Karpas-422 (cell line): ENCODE data around the gene SMAD6. TPM values are rescaled to one million over a fixed set of nuclear protein-coding genes. Genes with fewer than 3 reads are reported as not detected.

ENCODE experiments used
- DNase-seq: peaks from one replicate; pipeline ENCODE4 v3.0.0-alpha.2; 2015
- H2AFZ ChIP-seq: fragments of 200-600 bp; sonication (generic); 2 replicates; pipeline ENCODE4 v1.6.1; 2014; ENCODE audit warnings: antibody characterized with exemption, low read length, mixed read lengths
- H3K27ac ChIP-seq: fragments of 200-600 bp; sonication (generic); 2 replicates; pipeline ENCODE4 v1.5.1; 2014; ENCODE audit warnings: mild to moderate bottlenecking, low read length, moderate library complexity
- H3K27me3 ChIP-seq: fragments of 200-600 bp; sonication (generic); 2 replicates; pipeline ENCODE4 v1.6.1; 2014; ENCODE audit warnings: low read length, mixed read lengths
- H3K36me3 ChIP-seq: fragments of 200-600 bp; sonication (generic); 2 replicates; pipeline ENCODE4 v1.6.1; 2014; ENCODE audit warnings: low read length, mixed read lengths; ENCODE audit not compliant: insufficient read depth
- H3K4me1 ChIP-seq: fragments of 200-600 bp; sonication (generic); 2 replicates; pipeline ENCODE4 v1.6.1; 2014; ENCODE audit warnings: mild to moderate bottlenecking, low read length, mixed read lengths
- H3K4me2 ChIP-seq: fragments of 200-600 bp; sonication (generic); 2 replicates; pipeline ENCODE4 v1.6.1; 2014; ENCODE audit warnings: low read length, low read depth, mild to moderate bottlenecking; ENCODE audit not compliant: poor library complexity, severe bottlenecking
- H3K4me3 ChIP-seq: fragments of 200-600 bp; sonication (generic); 2 replicates; pipeline ENCODE4 v1.5.1; 2014; ENCODE audit warnings: mild to moderate bottlenecking, antibody characterized with exemption, low read length, mixed read lengths
- H3K79me2 ChIP-seq: fragments of 200-600 bp; sonication (generic); 2 replicates; pipeline ENCODE4 v1.6.1; 2014; ENCODE audit warnings: mild to moderate bottlenecking, low read length, mixed read lengths
- H3K9ac ChIP-seq: fragments of 200-600 bp; sonication (generic); 2 replicates; pipeline ENCODE4 v1.6.0; 2014; ENCODE audit warnings: low read length
- H3K9me2 ChIP-seq: fragments of 200-600 bp; sonication (generic), shearing (Covaris generic); replicated peaks from 2 replicates; pipeline ENCODE4 v1.6.0; 2014; ENCODE audit warnings: mild to moderate bottlenecking, low read length, moderate library complexity; ENCODE audit not compliant: insufficient read depth
- H3K9me3 ChIP-seq: fragments of 300-700, 200-600 bp; sonication (generic); 2 replicates; pipeline ENCODE4 v1.6.1; 2014; ENCODE audit warnings: low read length, mixed read lengths
- H4K20me1 ChIP-seq: fragments of 200-600 bp; sonication (generic); 2 replicates; pipeline ENCODE4 v1.6.1; 2014; ENCODE audit warnings: mild to moderate bottlenecking, antibody characterized with exemption, low read length, low read depth; ENCODE audit not compliant: insufficient read depth
- total RNA-seq: library from RNA; depleted of rRNA; stranded (reverse); fragments of >200 nt; shearing (Covaris generic); gene quantifications from 2 replicates; pipeline ENCODE4 v1.2.3, GENCODE V29; 2014; ENCODE audit warnings: low replicate concordance

The SMAD6 gene
- total RNA-seq, 1 experiment from 2014 or later = 0.89 TPM

- Histone ChIP-seq H3K9me2 (no peaks in the 10 kb centered on the region), H3K9ac (no peak overlapping the region), H3K36me3 (no peaks in the 10 kb centered on the region), H3K4me2 (no peak overlapping the region), H3K27ac (no peak overlapping the region), H4K20me1 (no peaks in the 10 kb centered on the region), H3K4me1 (no peaks in the 10 kb centered on the region), H2AFZ (peak overlapping the region; percentile 56; the same call in 1 of the 2 replicates), H3K4me3 (no peak overlapping the region), H3K27me3 (no peaks in the 10 kb centered on the region), H3K9me3 (no peaks in the 10 kb centered on the region), H3K79me2 (no peaks in the 10 kb centered on the region)
- DNase-seq = no peak
These were observed 9.0 kb upstream of the SMAD6 start for GRCh38 chr15:66692808-66693596.

- Histone ChIP-seq H3K79me2 (no peaks in the 10 kb centered on the region), H4K20me1 (no peaks in the 10 kb centered on the region), H3K4me2 (no peak overlapping the region), H3K9me2 (no peaks in the 10 kb centered on the region), H2AFZ (no peak overlapping the region), H3K4me1 (peaks cover 12% of the 10 kb centered on the region), H3K9ac (no peak overlapping the region), H3K36me3 (no peaks in the 10 kb centered on the region), H3K27ac (no peak overlapping the region), H3K4me3 (no peak overlapping the region), H3K27me3 (no peaks in the 10 kb centered on the region), H3K9me3 (no peaks in the 10 kb centered on the region)
- no peak for DNase-seq
These were observed 5.3 kb upstream of the SMAD6 start for GRCh38 chr15:66696770-66697169.

- Histone ChIP-seq H3K9me2 (no peaks in the 10 kb centered on the region), H3K27ac (no peak overlapping the region), H3K9ac (no peak overlapping the region), H4K20me1 (no peaks in the 10 kb centered on the region), H3K36me3 (no peaks in the 10 kb centered on the region), H3K27me3 (no peaks in the 10 kb centered on the region), H3K79me2 (no peaks in the 10 kb centered on the region), H3K4me2 (no peak overlapping the region), H2AFZ (no peak overlapping the region), H3K4me1 (peaks cover 22% of the 10 kb centered on the region), H3K4me3 (no peak overlapping the region), H3K9me3 (no peaks in the 10 kb centered on the region)
- DNase-seq = peak; percentile 73
These were observed 3.6 kb upstream of the SMAD6 start for GRCh38 chr15:66698318-66698961.

GRCh38 chr15:66698971-66699370, 3.1 kb upstream of the SMAD6 start:
- H3K9me2 ChIP-seq = no peaks in the 10 kb centered on the region
- no peak for DNase-seq
- no peak overlapping the region for H3K9ac ChIP-seq
- no peak overlapping the region for H2AFZ ChIP-seq
- no peaks in the 10 kb centered on the region for H3K27me3 ChIP-seq
- no peak overlapping the region for H3K4me3 ChIP-seq
- no peaks in the 10 kb centered on the region for H3K9me3 ChIP-seq
- peaks cover 22% of the 10 kb centered on the region for H3K4me1 ChIP-seq
- no peaks in the 10 kb centered on the region for H4K20me1 ChIP-seq
- H3K4me2 ChIP-seq = no peak overlapping the region
- H3K27ac ChIP-seq = no peak overlapping the region
- H3K79me2 ChIP-seq = no peaks in the 10 kb centered on the region
- H3K36me3 ChIP-seq = no peaks in the 10 kb centered on the region

DNA sequence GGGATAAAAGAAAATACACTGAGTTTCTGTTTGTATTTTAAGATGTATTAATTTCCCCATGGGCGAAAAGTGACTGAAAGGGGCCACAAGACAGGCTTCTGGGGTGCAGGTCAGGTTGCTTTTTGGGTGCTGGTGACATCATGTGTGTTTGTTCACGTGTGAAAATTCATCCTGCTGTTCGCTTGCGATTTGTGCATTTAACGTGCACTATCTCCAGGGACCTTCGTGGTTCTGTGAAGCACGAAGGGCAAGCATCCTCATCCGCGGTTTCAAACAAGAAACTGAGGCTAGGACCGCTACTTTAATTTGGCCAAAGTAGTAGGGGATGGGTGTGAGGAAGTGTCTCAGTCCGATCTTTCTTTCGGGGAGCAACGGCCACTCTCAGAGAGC, 1.6 kb upstream of the SMAD6 start:
- peak overlapping the region; percentile 83 for H3K4me3 ChIP-seq
- no peaks in the 10 kb centered on the region for H3K36me3 ChIP-seq
- H3K27me3 ChIP-seq = no peaks in the 10 kb centered on the region
- H2AFZ ChIP-seq = peak overlapping the region; percentile 100
- no peaks in the 10 kb centered on the region for H3K9me3 ChIP-seq
- H3K4me2 ChIP-seq = peak overlapping the region; percentile 100
- peak overlapping the region; percentile 72 for H3K9ac ChIP-seq
- H3K9me2 ChIP-seq = no peaks in the 10 kb centered on the region
- DNase-seq = peak; percentile 54
- H3K27ac ChIP-seq = no peak overlapping the region
- H3K79me2 ChIP-seq = no peaks in the 10 kb centered on the region
- H3K4me1 ChIP-seq = peaks cover 22% of the 10 kb centered on the region
- no peaks in the 10 kb centered on the region for H4K20me1 ChIP-seq

DNA sequence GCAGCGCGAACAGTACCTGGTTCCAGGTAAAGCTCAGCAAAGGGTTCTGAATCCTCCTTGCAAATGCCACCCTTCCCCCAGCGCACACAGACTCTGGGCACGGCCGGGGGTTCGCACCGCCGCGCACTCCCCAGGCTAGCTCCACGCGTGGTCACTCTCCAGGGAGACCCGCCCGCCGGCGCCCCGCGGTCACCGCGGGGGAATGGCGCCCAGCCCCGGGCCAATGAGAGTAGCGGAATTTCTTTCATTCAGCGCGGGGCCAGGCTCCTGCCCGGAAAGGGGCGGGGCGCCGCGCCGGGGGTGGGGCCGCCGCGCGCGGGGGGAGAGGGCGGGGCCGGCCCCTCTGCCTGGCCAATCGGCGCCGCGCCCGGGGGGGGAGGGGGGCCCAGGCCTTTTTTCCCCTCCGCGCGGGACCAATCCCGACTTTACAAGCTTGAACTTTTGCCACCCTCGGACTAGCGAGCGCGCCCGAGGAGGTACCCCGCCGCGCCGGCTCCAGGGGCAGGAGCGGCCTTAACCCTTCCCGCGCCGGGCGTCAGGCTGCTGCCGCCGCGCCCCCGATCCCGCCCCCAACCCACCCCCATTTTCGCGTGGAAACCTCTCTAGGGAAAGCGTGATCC, 1.1 kb upstream of the SMAD6 start:
- peak; percentile 96 for DNase-seq
- Histone ChIP-seq H3K4me3 (peak overlapping the region; percentile 83), H3K27me3 (no peaks in the 10 kb centered on the region), H2AFZ (peak overlapping the region; percentile 100), H3K4me2 (peak overlapping the region; percentile 100), H3K27ac (peak overlapping the region; percentile 71), H4K20me1 (no peaks in the 10 kb centered on the region), H3K79me2 (no peaks in the 10 kb centered on the region), H3K9me2 (no peaks in the 10 kb centered on the region), H3K4me1 (peaks cover 22% of the 10 kb centered on the region), H3K9ac (peak overlapping the region; percentile 84), H3K9me3 (no peaks in the 10 kb centered on the region), H3K36me3 (no peaks in the 10 kb centered on the region)

GRCh38 chr15:66701422-66702034, 508 bp upstream of the SMAD6 start:
- Histone ChIP-seq H4K20me1 (no peaks in the 10 kb centered on the region), H2AFZ (peak overlapping the region; percentile 99), H3K27ac (peak overlapping the region; percentile 71), H3K36me3 (no peaks in the 10 kb centered on the region), H3K4me3 (peak overlapping the region; percentile 83), H3K4me2 (peak overlapping the region; percentile 100), H3K27me3 (no peaks in the 10 kb centered on the region), H3K9me3 (no peaks in the 10 kb centered on the region), H3K79me2 (no peaks in the 10 kb centered on the region), H3K4me1 (peaks cover 22% of the 10 kb centered on the region), H3K9me2 (no peaks in the 10 kb centered on the region), H3K9ac (peak overlapping the region; percentile 84)
- DNase-seq = peak; percentile 72
